Measurements from ENCODE around the gene PHIP. TPM values are rescaled to one million over a fixed set of nuclear protein-coding genes. Genes with fewer than 3 reads are reported as not detected.
"Not testable (repeated sequence)": the region's sequence is repeated elsewhere in the genome, so short reads cannot be mapped to it uniquely, and the experiment has no call there.

Gene PHIP
- total RNA-seq, 1 experiment from 2014 or later, result 52.4 TPM

- H3K79me2 ChIP-seq (ENCODE audit: low read length), result no peaks in the 10 kb centered on the region
- no peak overlapping the region for H3K27ac ChIP-seq (ENCODE audit: low read length)
- no peaks in the 10 kb centered on the region for H3K9me2 ChIP-seq (replicated peaks; ENCODE audit: insufficient read depth, low read length)
- no peak for DNase-seq
- H2AFZ ChIP-seq (ENCODE audit: low read length), result no peak overlapping the region
- no peak overlapping the region for H3K9ac ChIP-seq (ENCODE audit: low read length)
- H3K4me3 ChIP-seq (ENCODE audit: low read length), result no peak overlapping the region
- H4K20me1 ChIP-seq (ENCODE audit: insufficient read depth, low read depth, low read length), result 0 out of 2 replicates have a peak, but pooled peaks cover 6% of the 10 kb centered on the region
- H3K27me3 ChIP-seq (ENCODE audit: low read length), result no peaks in the 10 kb centered on the region
- no peaks in the 10 kb centered on the region for H3K9me3 ChIP-seq (ENCODE audit: low read length)
- no peaks in the 10 kb centered on the region for H3K4me1 ChIP-seq (ENCODE audit: low read length)
- H3K4me2 ChIP-seq (ENCODE audit: low read depth, low read length, poor library complexity, severe bottlenecking), result no peak overlapping the region
- H3K36me3 ChIP-seq (ENCODE audit: insufficient read depth, low read length), result peaks cover 57% of the 10 kb centered on the region; the same call in 1 of the 2 replicates
Observed at GRCh38 chr6:78936515-78936914, 141.5 kb downstream of the PHIP start.

GRCh38 chr6:78935553-78935952, 142.5 kb downstream of the PHIP start:
- no peak overlapping the region for H3K4me2 ChIP-seq (ENCODE audit: low read depth, low read length, poor library complexity, severe bottlenecking)
- H3K27me3 ChIP-seq (ENCODE audit: low read length), result no peaks in the 10 kb centered on the region
- no peaks in the 10 kb centered on the region for H3K79me2 ChIP-seq (ENCODE audit: low read length)
- H3K36me3 ChIP-seq (ENCODE audit: insufficient read depth, low read length), result peaks cover 48% of the 10 kb centered on the region; the same call in 1 of the 2 replicates
- H3K9ac ChIP-seq (ENCODE audit: low read length), result no peak overlapping the region
- H3K9me3 ChIP-seq (ENCODE audit: low read length), result no peaks in the 10 kb centered on the region
- H3K4me3 ChIP-seq (ENCODE audit: low read length), result no peak overlapping the region
- H4K20me1 ChIP-seq (ENCODE audit: insufficient read depth, low read depth, low read length), result 0 out of 2 replicates have a peak, but pooled peaks cover 6% of the 10 kb centered on the region
- no peak overlapping the region for H3K27ac ChIP-seq (ENCODE audit: low read length)
- DNase-seq, result no peak
- H3K4me1 ChIP-seq (ENCODE audit: low read length), result no peaks in the 10 kb centered on the region
- H2AFZ ChIP-seq (ENCODE audit: low read length), result no peak overlapping the region
- no peaks in the 10 kb centered on the region for H3K9me2 ChIP-seq (replicated peaks; ENCODE audit: insufficient read depth, low read length)

DNA sequence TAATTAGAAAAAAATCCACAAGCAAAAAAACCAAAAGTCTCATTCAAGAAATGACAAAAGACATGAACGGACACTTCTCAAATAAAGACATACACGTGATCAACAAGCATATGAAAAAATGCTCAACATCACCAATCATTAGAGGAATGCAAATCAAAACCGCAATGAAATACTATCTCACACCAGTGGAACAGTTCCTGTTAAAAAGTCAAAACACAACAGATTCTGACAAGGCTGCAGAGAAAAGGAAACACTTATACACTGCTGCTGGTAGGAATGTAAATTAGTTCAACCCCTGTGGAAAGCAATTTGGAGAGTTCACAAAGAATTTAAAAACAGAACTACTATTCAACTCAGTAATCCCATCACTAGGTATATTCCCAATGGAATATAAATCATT, 152.7 kb downstream of the PHIP start:
- no peaks in the 10 kb centered on the region for H3K27me3 ChIP-seq (ENCODE audit: low read length)
- no peaks in the 10 kb centered on the region for H3K4me1 ChIP-seq (ENCODE audit: low read length)
- H3K4me2 ChIP-seq (ENCODE audit: low read depth, low read length, poor library complexity, severe bottlenecking), result no peak overlapping the region
- no peak for DNase-seq
- no peak overlapping the region for H3K4me3 ChIP-seq (ENCODE audit: low read length)
- no peak overlapping the region for H3K27ac ChIP-seq (ENCODE audit: low read length)
- no peak overlapping the region for H2AFZ ChIP-seq (ENCODE audit: low read length)
- H3K36me3 ChIP-seq (ENCODE audit: insufficient read depth, low read length), result no peaks in the 10 kb centered on the region
- no peaks in the 10 kb centered on the region for H3K79me2 ChIP-seq (ENCODE audit: low read length)
- no peaks in the 10 kb centered on the region for H3K9me2 ChIP-seq (replicated peaks; ENCODE audit: insufficient read depth, low read length)
- H3K9ac ChIP-seq (ENCODE audit: low read length), result no peak overlapping the region
- no peaks in the 10 kb centered on the region for H4K20me1 ChIP-seq (ENCODE audit: insufficient read depth, low read depth, low read length)
- peaks cover 3% of the 10 kb centered on the region; the same call in 1 of the 2 replicates for H3K9me3 ChIP-seq (ENCODE audit: low read length)

DNA sequence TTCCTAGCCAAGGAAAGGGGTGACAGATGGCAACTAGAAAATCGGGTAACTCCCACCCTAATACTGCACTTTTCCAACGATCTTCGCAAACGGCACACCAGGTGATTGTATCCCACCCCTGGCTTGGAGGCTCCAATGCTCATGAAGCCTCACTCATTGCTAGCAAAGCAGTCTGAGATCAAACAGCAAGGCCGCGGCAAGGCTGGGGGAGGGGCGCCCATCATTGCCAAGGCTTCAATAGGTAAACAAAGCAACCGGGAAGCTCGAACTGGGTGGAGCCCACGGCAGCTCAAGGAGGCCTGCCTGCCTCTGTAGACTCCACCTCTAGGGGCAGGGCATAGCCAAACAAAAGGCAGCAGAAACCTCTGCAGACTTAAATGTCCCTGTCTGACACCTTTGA, 156.9 kb downstream of the PHIP start:
- not testable (repeated sequence) for H3K4me2 ChIP-seq (ENCODE audit: low read depth, low read length, poor library complexity, severe bottlenecking)

GRCh38 chr6:78917788-78918187, 160.3 kb downstream of the PHIP start:
- no peak overlapping the region for H3K4me3 ChIP-seq (ENCODE audit: low read length)
- H3K27ac ChIP-seq (ENCODE audit: low read length), result no peak overlapping the region
- H2AFZ ChIP-seq (ENCODE audit: low read length), result no peak overlapping the region
- no peaks in the 10 kb centered on the region for H3K79me2 ChIP-seq (ENCODE audit: low read length)
- H4K20me1 ChIP-seq (ENCODE audit: insufficient read depth, low read depth, low read length), result no peaks in the 10 kb centered on the region
- no peaks in the 10 kb centered on the region for H3K36me3 ChIP-seq (ENCODE audit: insufficient read depth, low read length)
- peaks cover 11% of the 10 kb centered on the region for H3K9me3 ChIP-seq (ENCODE audit: low read length)
- no peaks in the 10 kb centered on the region for H3K9me2 ChIP-seq (replicated peaks; ENCODE audit: insufficient read depth, low read length)
- no peak overlapping the region for H3K4me2 ChIP-seq (ENCODE audit: low read depth, low read length, poor library complexity, severe bottlenecking)
- no peaks in the 10 kb centered on the region for H3K4me1 ChIP-seq (ENCODE audit: low read length)
- H3K27me3 ChIP-seq (ENCODE audit: low read length), result no peaks in the 10 kb centered on the region
- DNase-seq, result no peak
- H3K9ac ChIP-seq (ENCODE audit: low read length), result no peak overlapping the region

More for the DNA sequence above, 156.9 kb downstream of the PHIP start:
- peaks cover 13% of the 10 kb centered on the region for H3K9me3 ChIP-seq (ENCODE audit: low read length)
- H3K79me2 ChIP-seq (ENCODE audit: low read length); H3K27ac ChIP-seq (ENCODE audit: low read length); H3K9me2 ChIP-seq (replicated peaks; ENCODE audit: insufficient read depth, low read length); H2AFZ ChIP-seq (ENCODE audit: low read length); H3K4me3 ChIP-seq (ENCODE audit: low read length); H4K20me1 ChIP-seq (ENCODE audit: insufficient read depth, low read depth, low read length); H3K9ac ChIP-seq (ENCODE audit: low read length); H3K27me3 ChIP-seq (ENCODE audit: low read length); DNase-seq; H3K36me3 ChIP-seq (ENCODE audit: insufficient read depth, low read length); H3K4me1 ChIP-seq (ENCODE audit: low read length): not testable (repeated sequence)

- H3K4me1 ChIP-seq (ENCODE audit: low read length), result no peaks in the 10 kb centered on the region
- H3K9me3 ChIP-seq (ENCODE audit: low read length), result peaks cover 11% of the 10 kb centered on the region
- DNase-seq, result no peak
- no peaks in the 10 kb centered on the region for H3K27me3 ChIP-seq (ENCODE audit: low read length)
- H3K27ac ChIP-seq (ENCODE audit: low read length), result no peak overlapping the region
- no peak overlapping the region for H3K4me3 ChIP-seq (ENCODE audit: low read length)
- H3K9me2 ChIP-seq (replicated peaks; ENCODE audit: insufficient read depth, low read length), result no peaks in the 10 kb centered on the region
- no peaks in the 10 kb centered on the region for H3K79me2 ChIP-seq (ENCODE audit: low read length)
- no peak overlapping the region for H3K9ac ChIP-seq (ENCODE audit: low read length)
- no peak overlapping the region for H3K4me2 ChIP-seq (ENCODE audit: low read depth, low read length, poor library complexity, severe bottlenecking)
- no peaks in the 10 kb centered on the region for H3K36me3 ChIP-seq (ENCODE audit: insufficient read depth, low read length)
- no peak overlapping the region for H2AFZ ChIP-seq (ENCODE audit: low read length)
- no peaks in the 10 kb centered on the region for H4K20me1 ChIP-seq (ENCODE audit: insufficient read depth, low read depth, low read length)
Observed at GRCh38 chr6:78916411-78916810, 161.6 kb downstream of the PHIP start.

- H3K79me2 ChIP-seq (ENCODE audit: low read length), result no peaks in the 10 kb centered on the region
- H2AFZ ChIP-seq (ENCODE audit: low read length), result no peak overlapping the region
- no peaks in the 10 kb centered on the region for H4K20me1 ChIP-seq (ENCODE audit: insufficient read depth, low read depth, low read length)
- H3K4me2 ChIP-seq (ENCODE audit: low read depth, low read length, poor library complexity, severe bottlenecking), result no peak overlapping the region
- H3K9me3 ChIP-seq (ENCODE audit: low read length), result peaks cover 2% of the 10 kb centered on the region; the same call in 1 of the 2 replicates
- no peak overlapping the region for H3K9ac ChIP-seq (ENCODE audit: low read length)
- H3K9me2 ChIP-seq (replicated peaks; ENCODE audit: insufficient read depth, low read length), result 0 out of 2 replicates have a peak, but pooled peaks cover 3% of the 10 kb centered on the region
- no peak for DNase-seq
- peaks cover 10% of the 10 kb centered on the region for H3K4me1 ChIP-seq (ENCODE audit: low read length)
- H3K27me3 ChIP-seq (ENCODE audit: low read length), result no peaks in the 10 kb centered on the region
- no peaks in the 10 kb centered on the region for H3K36me3 ChIP-seq (ENCODE audit: insufficient read depth, low read length)
- H3K27ac ChIP-seq (ENCODE audit: low read length), result no peak overlapping the region
- no peak overlapping the region for H3K4me3 ChIP-seq (ENCODE audit: low read length)
Observed at GRCh38 chr6:78911218-78911940, 166.7 kb downstream of the PHIP start.

DNA sequence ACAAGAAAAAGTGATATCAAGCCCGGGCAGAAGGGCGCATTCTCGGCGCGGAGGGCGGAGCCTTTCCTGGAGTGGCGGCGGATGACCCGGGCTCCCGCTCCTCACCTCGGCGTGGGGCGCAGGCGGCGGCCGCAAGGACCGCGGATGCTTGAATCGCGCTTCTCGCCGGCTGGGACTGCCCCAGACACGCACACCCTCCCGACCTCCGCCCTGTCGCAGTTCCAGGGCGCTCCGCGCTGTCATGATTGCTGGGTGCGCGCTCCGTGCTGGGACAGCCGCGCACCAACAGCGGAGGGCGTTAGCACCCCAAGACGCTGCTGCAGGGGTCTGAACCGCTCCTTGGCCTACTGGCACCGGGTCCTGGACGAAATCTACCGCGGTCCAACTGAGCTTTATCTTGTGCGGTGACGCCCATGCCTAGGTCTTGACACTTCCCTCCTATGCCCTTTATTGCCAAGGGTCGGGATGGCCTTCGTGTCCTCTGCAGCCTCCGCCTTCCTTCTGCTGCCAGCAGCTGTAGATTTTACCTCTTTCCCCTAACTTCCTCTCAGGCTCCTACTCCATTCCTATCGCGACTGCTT, 167.4 kb downstream of the PHIP start:
- H4K20me1 ChIP-seq (ENCODE audit: insufficient read depth, low read depth, low read length), result no peaks in the 10 kb centered on the region
- H3K36me3 ChIP-seq (ENCODE audit: insufficient read depth, low read length), result no peaks in the 10 kb centered on the region
- no peak overlapping the region for H3K4me3 ChIP-seq (ENCODE audit: low read length)
- H3K27ac ChIP-seq (ENCODE audit: low read length), result no peak overlapping the region
- no peak overlapping the region for H2AFZ ChIP-seq (ENCODE audit: low read length)
- H3K79me2 ChIP-seq (ENCODE audit: low read length), result no peaks in the 10 kb centered on the region
- no peak overlapping the region for H3K9ac ChIP-seq (ENCODE audit: low read length)
- H3K4me2 ChIP-seq (ENCODE audit: low read depth, low read length, poor library complexity, severe bottlenecking), result no peak overlapping the region
- no peaks in the 10 kb centered on the region for H3K27me3 ChIP-seq (ENCODE audit: low read length)
- peaks cover 10% of the 10 kb centered on the region for H3K4me1 ChIP-seq (ENCODE audit: low read length)
- DNase-seq, result no peak
- H3K9me3 ChIP-seq (ENCODE audit: low read length), result no peaks in the 10 kb centered on the region
- 0 out of 2 replicates have a peak, but pooled peaks cover 3% of the 10 kb centered on the region for H3K9me2 ChIP-seq (replicated peaks; ENCODE audit: insufficient read depth, low read length)

Measured in Karpas-422 (cell line).